ENCODE measurements around the gene LGR6. TPM values are rescaled to one million over a fixed set of nuclear protein-coding genes. Genes with fewer than 3 reads are reported as not detected.
"Not testable (repeated sequence)": the region's sequence is repeated elsewhere in the genome, so short reads cannot be mapped to it uniquely, and the experiment has no call there.

Gene LGR6
- total RNA-seq, 1 donor from 2014 or later, result 0.62 TPM

- not testable (repeated sequence) for DNase-seq
These were observed 46.6 kb downstream of the LGR6 start for GRCh38 chr1:202240226-202240625.

- DNase-seq, result no peak
These were observed 47.4 kb downstream of the LGR6 start for GRCh38 chr1:202240956-202241355.

- no peak for DNase-seq
These were observed 47.9 kb downstream of the LGR6 start for GRCh38 chr1:202241376-202242079.

DNA sequence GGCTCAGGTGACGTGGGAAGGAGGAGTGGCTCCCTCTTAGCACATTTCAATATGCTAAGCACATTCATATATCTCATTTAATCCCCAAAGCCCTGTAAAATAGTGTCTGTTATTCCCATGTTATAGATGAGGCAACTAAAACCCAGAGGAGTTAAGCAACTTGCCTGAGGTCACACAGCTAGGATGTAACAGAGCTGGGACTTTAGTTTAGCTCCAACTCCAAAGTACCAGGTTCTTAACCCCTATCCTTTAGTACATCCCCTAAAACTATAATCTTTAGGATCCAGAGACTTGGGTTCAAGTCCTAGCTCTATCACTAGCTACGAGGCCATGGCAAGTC lies 48.5 kb downstream of the LGR6 start:
- DNase-seq, result no peak

GRCh38 chr1:202243006-202243405 lies 49.4 kb downstream of the LGR6 start:
- DNase-seq, result no peak

- DNase-seq, result no peak
These were observed 51.3 kb downstream of the LGR6 start for GRCh38 chr1:202244841-202245261.

DNA sequence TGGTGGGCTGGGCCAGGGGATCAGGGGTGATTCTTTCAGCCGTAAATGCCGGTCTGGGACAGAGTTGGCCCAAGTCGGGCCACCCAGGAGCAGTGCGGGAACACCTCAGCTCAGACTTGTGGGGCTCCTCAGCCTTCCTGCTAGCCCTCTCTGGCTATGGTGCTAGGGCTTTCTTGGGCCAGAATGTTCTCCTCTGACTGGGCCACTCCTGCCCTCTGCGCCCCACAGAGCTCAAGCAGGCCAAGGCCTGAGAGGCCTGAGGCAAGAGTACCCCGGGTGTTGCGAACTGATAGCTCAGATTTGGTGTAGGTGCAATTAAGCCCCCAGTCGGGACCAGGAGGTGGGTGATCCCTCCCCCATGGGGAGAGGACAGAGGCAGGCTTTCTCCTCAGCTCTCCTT lies 51.8 kb downstream of the LGR6 start:
- DNase-seq, result no peak

GRCh38 chr1:202247104-202247503 lies 53.5 kb downstream of the LGR6 start:
- no peak for DNase-seq

- DNase-seq, result no peak
These were observed 54.5 kb downstream of the LGR6 start for GRCh38 chr1:202247837-202248795.

GRCh38 chr1:202248861-202249260 lies 55.3 kb downstream of the LGR6 start:
- DNase-seq, result no peak

GRCh38 chr1:202249436-202249835 lies 55.8 kb downstream of the LGR6 start:
- DNase-seq, result no peak

DNA sequence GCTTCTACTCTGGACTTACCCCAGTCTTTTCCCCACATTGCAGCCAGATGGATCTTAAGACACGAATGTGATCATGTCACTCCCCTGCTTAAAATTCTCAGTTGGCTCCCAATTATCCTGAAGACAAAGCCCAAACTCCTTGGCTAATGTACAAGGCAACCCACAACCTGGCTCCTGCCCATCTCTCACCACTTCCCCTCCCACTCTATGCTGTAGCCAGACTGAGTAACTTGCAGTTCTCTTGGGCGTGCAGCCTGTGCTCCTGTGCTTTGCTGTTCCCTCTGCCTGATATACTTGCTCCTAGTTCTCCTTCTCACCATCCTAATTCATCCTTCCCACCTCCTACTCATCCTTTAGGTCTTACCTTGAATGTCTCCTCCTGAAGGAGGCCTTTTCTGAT lies 56.2 kb downstream of the LGR6 start:
- DNase-seq, result peak; percentile 51

- DNase-seq, result no peak
These were observed 57.4 kb downstream of the LGR6 start for GRCh38 chr1:202250982-202251381.

DNA sequence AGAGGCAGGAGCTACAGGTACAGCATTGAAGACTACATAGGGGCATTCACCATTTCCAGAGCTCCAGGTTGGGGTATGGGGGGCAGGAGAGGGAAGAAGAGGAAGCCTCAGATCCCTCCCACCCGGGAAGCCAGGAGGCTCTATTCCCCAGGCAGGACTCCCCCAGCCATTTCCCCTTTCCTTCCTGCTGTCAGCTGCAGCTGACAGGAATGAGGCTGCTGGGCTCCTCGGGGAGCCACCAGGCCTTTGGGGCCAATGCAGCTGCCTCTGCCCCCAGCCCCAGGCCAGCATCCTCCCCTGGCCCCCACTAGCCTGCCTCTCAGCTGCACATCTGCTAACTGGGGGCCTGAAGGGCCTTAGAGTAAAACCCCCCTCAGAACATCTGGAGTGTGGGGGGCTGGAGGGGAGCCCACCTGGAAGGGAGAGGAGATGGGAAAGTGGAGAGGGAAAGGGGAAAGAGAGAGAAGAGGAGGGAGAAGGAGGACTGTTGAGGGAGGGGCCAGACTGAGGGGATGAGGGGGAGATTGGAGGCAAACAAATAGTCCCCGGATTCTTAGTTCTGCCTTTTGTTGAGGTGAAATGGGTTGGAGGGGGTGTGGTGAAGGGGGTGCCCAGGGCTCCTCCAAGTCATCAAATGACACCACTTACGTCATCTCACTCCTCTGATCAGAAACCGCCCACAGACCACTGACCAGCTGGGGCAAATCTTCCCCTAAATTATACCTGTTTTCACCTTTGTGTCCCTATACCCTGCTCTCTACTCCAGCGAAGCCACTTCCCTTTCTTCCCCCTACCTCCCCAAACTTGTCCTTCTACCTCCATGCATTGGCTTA lies 58.0 kb downstream of the LGR6 start:
- DNase-seq, result no peak

DNA sequence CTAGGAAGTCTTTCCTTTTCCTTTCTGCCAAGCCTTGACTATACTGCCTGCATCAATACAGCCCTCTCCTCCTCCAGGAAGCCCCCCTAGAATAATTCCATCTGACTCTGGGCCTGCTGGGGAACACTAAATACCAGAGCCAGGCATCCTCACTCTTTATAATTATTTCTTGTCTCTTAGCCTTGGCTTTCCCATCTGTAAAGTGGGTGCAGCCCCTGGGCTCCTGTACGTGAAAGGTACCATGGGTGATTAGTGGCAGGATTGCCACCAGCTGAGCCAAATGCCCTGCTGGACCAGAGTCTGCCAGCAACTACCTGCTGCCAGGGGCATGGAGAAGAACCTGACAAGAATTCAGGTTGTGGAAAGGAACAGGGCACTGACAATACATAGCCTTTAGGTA lies 58.7 kb downstream of the LGR6 start:
- no peak for DNase-seq

DNA sequence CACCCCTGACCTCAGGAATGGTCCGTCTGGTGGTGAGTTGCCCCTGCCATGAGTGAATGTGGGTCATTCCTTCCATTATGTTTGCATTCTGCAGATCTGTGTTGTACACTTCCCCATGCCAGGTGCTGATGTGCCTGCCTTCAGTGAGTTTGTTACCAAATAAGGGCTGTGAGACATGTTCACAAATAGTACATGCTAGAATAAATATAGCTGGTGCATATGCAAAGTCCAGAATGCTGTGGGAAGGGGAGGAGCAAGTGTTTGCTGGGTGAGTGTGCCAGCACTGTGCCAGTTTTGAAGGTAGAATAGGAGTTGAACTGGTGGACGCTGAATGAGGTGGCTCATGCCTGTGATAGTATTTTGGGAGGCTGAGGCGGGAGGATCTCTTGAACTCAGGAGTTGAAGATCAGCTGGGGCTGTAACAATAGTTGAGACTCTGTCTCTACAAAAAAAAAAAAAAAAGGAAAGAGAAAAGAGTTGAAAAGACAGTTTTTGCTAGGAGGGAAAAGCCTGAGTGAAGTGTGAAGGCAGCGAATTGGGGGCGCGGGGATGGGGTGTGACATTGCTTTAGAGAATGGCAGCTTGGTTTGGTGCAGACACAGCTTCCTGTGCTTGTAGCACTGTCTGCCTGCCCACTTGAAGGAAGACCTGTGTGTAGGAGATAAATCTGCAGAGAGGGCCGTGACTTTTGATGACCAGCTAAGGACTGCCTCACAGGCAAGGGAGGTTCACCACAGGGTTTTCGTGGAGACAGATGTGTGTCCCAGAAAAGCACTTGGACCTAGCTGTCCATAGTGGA lies 61.1 kb downstream of the LGR6 start:
- no peak for DNase-seq

DNA sequence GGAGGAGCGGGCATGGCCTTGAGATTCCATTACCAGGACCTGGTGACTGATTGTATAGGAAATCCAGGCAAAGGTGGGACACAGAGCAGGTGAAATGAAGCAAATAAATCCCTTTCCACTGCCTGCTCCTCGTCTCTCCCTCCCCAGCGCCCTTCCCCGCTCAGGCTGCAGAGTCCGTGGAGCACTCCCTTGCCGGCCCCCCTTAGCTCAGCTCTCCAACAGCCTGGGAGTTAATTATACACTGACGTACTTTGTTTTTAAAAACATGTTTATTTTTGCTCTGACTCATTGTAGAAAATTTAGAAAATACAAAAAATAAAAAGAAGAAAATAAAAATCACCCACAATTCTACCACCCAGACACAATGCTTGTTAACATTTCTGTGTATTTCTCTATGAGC lies 61.7 kb downstream of the LGR6 start:
- no peak for DNase-seq

- no peak for DNase-seq
These were observed 66.1 kb downstream of the LGR6 start for GRCh38 chr1:202259705-202260104.

GRCh38 chr1:202261209-202261958 lies 67.8 kb downstream of the LGR6 start:
- not testable (repeated sequence) for DNase-seq

- DNase-seq, result no peak
These were observed 70.0 kb downstream of the LGR6 start for GRCh38 chr1:202263628-202264027.

DNA sequence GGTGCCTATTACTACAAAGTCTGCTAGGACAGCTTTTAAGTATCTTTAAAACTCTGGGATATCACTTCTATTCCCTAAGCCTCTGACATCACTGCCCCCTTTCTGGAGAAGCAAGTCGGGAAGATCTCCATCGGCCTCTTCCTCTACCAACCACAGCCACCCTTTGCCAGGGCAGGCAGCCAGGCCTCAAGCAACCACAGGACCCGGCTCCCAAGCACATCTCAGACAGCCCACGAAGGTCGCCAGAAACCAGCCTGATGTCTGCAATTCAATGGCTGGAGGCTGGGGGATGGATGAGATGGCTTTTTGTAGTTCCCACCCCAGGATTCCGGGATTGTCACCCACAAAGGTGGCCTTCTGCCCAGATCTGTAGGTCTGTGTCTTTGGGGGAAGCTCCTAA lies 70.7 kb downstream of the LGR6 start:
- no peak for DNase-seq
